DND-41 (cell line): Measurements from ENCODE around the gene OSGEPL1.

Experiments
- CTCF ChIP-seq: IDR thresholded peaks from 2 replicates; pipeline ENCODE4 v1.5.1; 2012; ENCODE audit warnings: borderline replicate concordance, low read length, moderate library complexity, mild to moderate bottlenecking; ENCODE audit not compliant: poor library complexity, severe bottlenecking; ENCODE audit errors: extremely low read depth
- EZH2 ChIP-seq: IDR thresholded peaks from 3 replicates; pipeline ENCODE4 v1.6.1; 2012; ENCODE audit warnings: borderline replicate concordance, low read depth, mild to moderate bottlenecking, moderate library complexity, low read length, inconsistent platforms; ENCODE audit not compliant: severe bottlenecking

GRCh38 chr2:189782221-189782671 is 19.7 kb upstream of the OSGEPL1 start:
- TF ChIP-seq EZH2 (no peak), CTCF (no peak)
